ENCODE data around the gene SCFD2.

Gene SCFD2

DNA sequence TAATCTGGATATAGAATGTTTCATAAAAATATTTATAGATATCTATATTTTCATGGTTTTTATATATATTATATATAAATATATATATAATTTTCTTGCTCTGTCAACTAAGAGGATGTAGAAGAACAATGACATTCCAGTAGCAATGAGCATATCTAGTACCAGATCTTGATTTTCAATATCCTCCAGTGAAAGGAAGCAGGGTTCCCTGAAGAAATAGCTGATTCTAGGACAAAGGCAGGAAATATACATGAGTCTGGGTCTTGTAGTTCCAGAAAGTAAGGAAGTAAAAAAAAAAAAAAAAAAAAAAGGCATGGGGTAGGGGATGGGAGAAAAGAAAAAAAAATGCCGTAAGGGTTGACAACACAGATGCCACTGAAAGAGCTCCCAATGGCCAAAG lies 262.4 kb downstream of the SCFD2 start:
- TF ChIP-seq, protein P1, sequence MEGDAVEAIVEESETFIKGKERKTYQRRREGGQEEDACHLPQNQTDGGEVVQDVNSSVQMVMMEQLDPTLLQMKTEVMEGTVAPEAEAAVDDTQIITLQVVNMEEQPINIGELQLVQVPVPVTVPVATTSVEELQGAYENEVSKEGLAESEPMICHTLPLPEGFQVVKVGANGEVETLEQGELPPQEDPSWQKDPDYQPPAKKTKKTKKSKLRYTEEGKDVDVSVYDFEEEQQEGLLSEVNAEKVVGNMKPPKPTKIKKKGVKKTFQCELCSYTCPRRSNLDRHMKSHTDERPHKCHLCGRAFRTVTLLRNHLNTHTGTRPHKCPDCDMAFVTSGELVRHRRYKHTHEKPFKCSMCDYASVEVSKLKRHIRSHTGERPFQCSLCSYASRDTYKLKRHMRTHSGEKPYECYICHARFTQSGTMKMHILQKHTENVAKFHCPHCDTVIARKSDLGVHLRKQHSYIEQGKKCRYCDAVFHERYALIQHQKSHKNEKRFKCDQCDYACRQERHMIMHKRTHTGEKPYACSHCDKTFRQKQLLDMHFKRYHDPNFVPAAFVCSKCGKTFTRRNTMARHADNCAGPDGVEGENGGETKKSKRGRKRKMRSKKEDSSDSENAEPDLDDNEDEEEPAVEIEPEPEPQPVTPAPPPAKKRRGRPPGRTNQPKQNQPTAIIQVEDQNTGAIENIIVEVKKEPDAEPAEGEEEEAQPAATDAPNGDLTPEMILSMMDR (IDR thresholded peaks at IDR 0.05; ENCODE audit: extremely low read depth, missing control alignments): no peak
- no peak for DNase-seq (ENCODE audit: low spot score)

DNA sequence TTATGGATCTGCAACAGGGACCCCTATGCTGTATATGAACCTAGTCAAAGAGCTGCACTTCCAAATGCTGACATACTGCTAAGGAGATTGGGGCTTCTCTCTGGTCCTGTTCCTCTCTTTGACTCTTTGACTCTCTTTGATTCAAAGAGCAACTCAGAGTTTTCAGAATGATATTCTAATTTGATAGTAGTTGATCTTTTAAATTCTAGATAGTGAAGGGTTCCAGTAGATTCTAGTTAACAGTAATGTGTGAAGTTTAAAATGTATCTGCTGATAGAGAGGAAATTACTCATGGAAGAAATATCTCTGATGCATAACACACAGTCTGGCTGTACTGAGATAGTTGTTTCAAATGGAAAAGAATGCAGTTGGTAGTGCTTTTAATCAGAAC lies 264.7 kb downstream of the SCFD2 start:
- TF ChIP-seq, protein P1 (IDR thresholded peaks at IDR 0.05; ENCODE audit: extremely low read depth, missing control alignments): no peak
- no peak for DNase-seq (ENCODE audit: low spot score)

GRCh38 chr4:53100501-53101190 lies 265.2 kb downstream of the SCFD2 start:
- DNase-seq (ENCODE audit: low spot score): no peak
- TF ChIP-seq, protein P1 (IDR thresholded peaks at IDR 0.05; ENCODE audit: extremely low read depth, missing control alignments): no peak

DNA sequence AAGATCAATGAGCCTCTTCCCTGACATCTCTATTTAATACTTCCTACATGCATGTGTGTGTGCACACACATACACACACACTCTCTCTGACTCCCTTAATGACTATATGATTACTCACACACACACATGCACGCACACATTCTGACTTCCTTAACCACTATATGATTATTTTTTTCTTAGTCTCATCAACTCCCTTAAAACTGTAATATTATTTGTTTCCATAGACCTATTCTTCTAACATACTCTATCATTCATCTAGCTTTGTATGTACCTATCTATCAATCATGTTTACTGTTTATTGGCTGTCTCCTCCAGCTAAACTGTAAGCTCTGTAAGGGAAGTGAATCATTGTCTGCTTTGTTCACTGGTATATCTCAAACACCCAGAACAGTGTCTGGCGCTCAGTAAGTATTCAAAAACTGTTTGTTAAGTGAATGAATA lies 267.2 kb downstream of the SCFD2 start:
- no peak for DNase-seq (ENCODE audit: low spot score)
- TF ChIP-seq, protein P1 (IDR thresholded peaks at IDR 0.05; ENCODE audit: extremely low read depth, missing control alignments): no peak

- no peak for DNase-seq (ENCODE audit: low spot score)
- TF ChIP-seq, protein P1 (IDR thresholded peaks at IDR 0.05; ENCODE audit: extremely low read depth, missing control alignments): no peak
These were observed 271.8 kb downstream of the SCFD2 start for GRCh38 chr4:53094040-53094439.

GRCh38 chr4:53089936-53090729 lies 275.7 kb downstream of the SCFD2 start:
- TF ChIP-seq, protein P1 (IDR thresholded peaks at IDR 0.05; ENCODE audit: extremely low read depth, missing control alignments): no peak
- DNase-seq (ENCODE audit: low spot score): no peak

GRCh38 chr4:53088152-53088551 lies 277.7 kb downstream of the SCFD2 start:
- TF ChIP-seq, protein P1 (IDR thresholded peaks at IDR 0.05; ENCODE audit: extremely low read depth, missing control alignments): no peak
- no peak for DNase-seq (ENCODE audit: low spot score)
